ENCODE results near the gene ZFAND2B.

The ZFAND2B gene

GRCh38 chr2:219206328-219207133 is at the start of gene ZFAND2B:
TSS of gene ZFAND2B (plus strand) at chr2:219206782. CDS start at chr2:219206988, 206 bp downstream.
- intact Hi-C loops (cut with DNase I): loop anchor here (2.0 kb wide), 1 partner anchor 28 kb away; the partner anchor contains the start of gene RETREG2
- DNase-seq: peak; percentile 90 to 99 (median 95)

- intact Hi-C loops (cut with DNase I): loop anchor here (10.0 kb wide), 1 partner anchor 283 kb away; no protein-coding TSS in a partner anchor
- DNase-seq: peak in 1 of 10 donors; percentile 12
These were observed 49.2 kb upstream of the ZFAND2B start for GRCh38 chr2:219157396-219157795.

- intact Hi-C loops (cut with DNase I): loop anchor here (10.0 kb wide), 1 partner anchor 283 kb away; no protein-coding TSS in a partner anchor
- DNase-seq: peak in 1 of 10 donors; percentile 4
These were observed 48.6 kb upstream of the ZFAND2B start for GRCh38 chr2:219158025-219158424.

GRCh38 chr2:219158586-219158985 is 48.0 kb upstream of the ZFAND2B start:
- intact Hi-C loops (cut with DNase I): loop anchor here (10.0 kb wide), 1 partner anchor 284 kb away; no protein-coding TSS in a partner anchor
- DNase-seq: no peak

- intact Hi-C loops (cut with DNase I): loop anchor here (1.0 to 10.0 kb wide), 3 partner anchors 17 to 285 kb away; partner anchors contain the start of gene CNPPD1
These were observed 46.8 kb upstream of the ZFAND2B start for GRCh38 chr2:219159771-219160185.

GRCh38 chr2:219160186-219161017 is 46.2 kb upstream of the ZFAND2B start, which contains the start of gene NHEJ1:
TSS of gene NHEJ1 (minus strand) at chr2:219160815. CDS start at chr2:219158362, 2,453 bp downstream.
- peak; percentile 86 to 99 (median 95) for DNase-seq
- intact Hi-C loops (cut with DNase I): loop anchor here (1.0 to 2.0 kb wide), 2 partner anchors 16 to 138 kb away; partner anchors contain the start of gene CNPPD1

More at GRCh38 chr2:219159771-219160185, 46.8 kb upstream of the ZFAND2B start:
- DNase-seq: no peak

GRCh38 chr2:219161097-219161496 is 45.5 kb upstream of the ZFAND2B start:
- intact Hi-C loops (cut with DNase I): loop anchor here (2.0 kb wide), 1 partner anchor 16 kb away; the partner anchor contains the start of gene CNPPD1
- no peak for DNase-seq

GRCh38 chr2:219163156-219163555 is 43.4 kb upstream of the ZFAND2B start:
- intact Hi-C loops (cut with DNase I): no loop called here
- DNase-seq: peak in 1 of 10 donors; percentile 63

GRCh38 chr2:219165058-219165911 is 41.3 kb upstream of the ZFAND2B start:
- intact Hi-C loops (cut with DNase I): no loop called here
- DNase-seq: peak in 1 of 10 donors; percentile 62

- peak in 1 of 10 donors; percentile 17 for DNase-seq
- intact Hi-C loops (cut with DNase I): no loop called here
These were observed 38.6 kb upstream of the ZFAND2B start for GRCh38 chr2:219167997-219168396.

- DNase-seq: peak in 2 of 10 donors; percentile 20 to 72
- intact Hi-C loops (cut with DNase I): no loop called here
These were observed 38.1 kb upstream of the ZFAND2B start for GRCh38 chr2:219168526-219168925.

- peak in 1 of 10 donors; percentile 52 for DNase-seq
- intact Hi-C loops (cut with DNase I): no loop called here
These were observed 37.6 kb upstream of the ZFAND2B start for GRCh38 chr2:219168932-219169331.

- intact Hi-C loops (cut with DNase I): no loop called here
- DNase-seq: peak in 1 of 10 donors; percentile 51
These were observed 36.5 kb upstream of the ZFAND2B start, which contains the start of gene SLC23A3 for GRCh38 chr2:219169930-219170654. TSS of gene SLC23A3 (minus strand) at chr2:219170029. CDS start at chr2:219169984, 45 bp downstream.

GRCh38 chr2:219171231-219171651 is 35.3 kb upstream of the ZFAND2B start:
- DNase-seq: peak in 3 of 10 donors; percentile 4 to 82 (median 37)
- intact Hi-C loops (cut with DNase I): no loop called here

- intact Hi-C loops (cut with DNase I): no loop called here
- DNase-seq: peak in 1 of 10 donors; percentile 66
These were observed 34.1 kb upstream of the ZFAND2B start for GRCh38 chr2:219172231-219173154.

GRCh38 chr2:219173176-219173575 is 33.4 kb upstream of the ZFAND2B start:
- intact Hi-C loops (cut with DNase I): no loop called here
- peak in 1 of 10 donors; percentile 73 for DNase-seq

- intact Hi-C loops (cut with DNase I): no loop called here
- no peak for DNase-seq
These were observed 32.4 kb upstream of the ZFAND2B start for GRCh38 chr2:219174146-219174545.

Data from posterior cingulate gyrus (tissue), 11 donors.